WTC11 (cell line): ENCODE results near the gene DIDO1. TPM values are rescaled to one million over a fixed set of nuclear protein-coding genes. Genes with fewer than 3 reads are reported as not detected.
A peak's percentile ranks its signal among the peaks of the same experiment; 100 is the strongest.

Experiments
- ATAC-seq: fragments of 200-7000 bp; cut with Tn5 transposase; 2 replicates; pipeline ENCODE4 v1.10.0; 2021; ENCODE audit warnings: mild to moderate bottlenecking, moderate library complexity
- CTCF ChIA-PET: fragments of 300-600 bp; sonication (Branson Sonifier 250); formaldehyde crosslinking; loops from one replicate; lab custom pipeline; 2021; ENCODE audit warnings: antibody characterized with exemption; lab: Charles Lee
- POLR2A ChIA-PET: fragments of 350-600 bp; sonication (Branson Sonifier 250); formaldehyde crosslinking; loops from one replicate; lab custom pipeline; 2021; ENCODE audit warnings: antibody characterized with exemption; lab: Charles Lee
- DNase-seq: peaks from one replicate; pipeline ENCODE4 v3.0.0; 2021; ENCODE audit warnings: low spot score
- H3K27ac Mint-ChIP-seq: 2 replicates; pipeline ENCODE4 v1.8.0; 2021; ENCODE audit warnings: mixed read lengths
- H3K27me3 Mint-ChIP-seq: 2 replicates; pipeline ENCODE4 v1.8.0; 2021; ENCODE audit warnings: low read depth, mild to moderate bottlenecking, moderate library complexity, mixed read lengths
- H3K36me3 Mint-ChIP-seq: 2 replicates; pipeline ENCODE4 v1.8.0; 2021; ENCODE audit warnings: mixed read lengths
- H3K4me1 Mint-ChIP-seq: 2 replicates; pipeline ENCODE4 v1.8.0; 2022; ENCODE audit warnings: mixed read lengths
- H3K4me3 Mint-ChIP-seq: 2 replicates; pipeline ENCODE4 v1.8.0; 2021; ENCODE audit warnings: mild to moderate bottlenecking, moderate library complexity, mixed read lengths
- H3K9me3 Mint-ChIP-seq: 2 replicates; pipeline ENCODE4 v1.8.0; 2021; ENCODE audit warnings: mixed read lengths
- AFF4 ChIP-seq: sonication (generic); formaldehyde crosslinking; IDR thresholded peaks from 2 replicates; pipeline ENCODE4 v1.8.1; 2023; ENCODE audit warnings: mild to moderate bottlenecking, missing genetic modification reagents, borderline replicate concordance
- ATF6 ChIP-seq: sonication (generic); formaldehyde crosslinking; IDR thresholded peaks from 2 replicates; pipeline ENCODE4 v1.8.1; 2023; ENCODE audit warnings: mild to moderate bottlenecking, missing genetic modification reagents
- CREM ChIP-seq: sonication (generic); formaldehyde crosslinking; IDR thresholded peaks from 2 replicates; pipeline ENCODE4 v1.8.1; 2022; ENCODE audit warnings: mild to moderate bottlenecking, missing genetic modification reagents, moderate library complexity
- E2F5 ChIP-seq: sonication (generic); formaldehyde crosslinking; IDR thresholded peaks from 2 replicates; pipeline ENCODE4 v1.8.1; 2022; ENCODE audit warnings: mild to moderate bottlenecking, moderate library complexity, missing genetic modification reagents
- ETV6 ChIP-seq: sonication (generic); formaldehyde crosslinking; IDR thresholded peaks from 2 replicates; pipeline ENCODE4 v1.8.1; 2022; ENCODE audit warnings: mild to moderate bottlenecking, missing genetic modification reagents
- FOXK1 ChIP-seq: sonication (generic); formaldehyde crosslinking; IDR thresholded peaks from 2 replicates; pipeline ENCODE4 v1.8.0; 2022; ENCODE audit warnings: mild to moderate bottlenecking, moderate library complexity, missing genetic modification reagents
- GTF2I ChIP-seq: fragments of 250-450 bp; sonication (Bioruptor Pico); conservative IDR thresholded peaks from 2 replicates; pipeline ENCODE4 v1.4.0; 2021; ENCODE audit warnings: mild to moderate bottlenecking
- JUN ChIP-seq: sonication (generic); formaldehyde crosslinking; IDR thresholded peaks from 2 replicates; pipeline ENCODE4 v1.8.0; 2023; ENCODE audit warnings: mild to moderate bottlenecking, missing genetic modification reagents
- MXD4 ChIP-seq: fragments of 250-450 bp; sonication (Bioruptor Pico); IDR thresholded peaks from 2 replicates; pipeline ENCODE4 v1.8.0; 2021; ENCODE audit warnings: mild to moderate bottlenecking, moderate library complexity, borderline replicate concordance
- NFATC4 ChIP-seq: fragments of 250-450 bp; sonication (Bioruptor Pico); IDR thresholded peaks from 2 replicates; pipeline ENCODE4 v1.9.0; 2021; ENCODE audit warnings: mild to moderate bottlenecking
- NR3C1 ChIP-seq: sonication (generic); formaldehyde crosslinking; conservative IDR thresholded peaks from 2 replicates; pipeline ENCODE4 v1.8.1; 2023; ENCODE audit warnings: low read depth, mild to moderate bottlenecking, missing genetic modification reagents
- PRDM15 ChIP-seq: sonication (generic); formaldehyde crosslinking; IDR thresholded peaks from 2 replicates; pipeline ENCODE4 v1.8.0; 2022; ENCODE audit warnings: missing genetic modification reagents
- PREB ChIP-seq: sonication (generic); formaldehyde crosslinking; IDR thresholded peaks from 2 replicates; pipeline ENCODE4 v1.8.1; 2022; ENCODE audit warnings: mild to moderate bottlenecking, missing genetic modification reagents, moderate library complexity, borderline replicate concordance
- SOX15 ChIP-seq: fragments of 250-450 bp; sonication (Bioruptor Pico); IDR thresholded peaks from 2 replicates; pipeline ENCODE4 v1.9.0; 2021; ENCODE audit warnings: mild to moderate bottlenecking
- STAT6 ChIP-seq: sonication (generic); formaldehyde crosslinking; conservative IDR thresholded peaks from 2 replicates; pipeline ENCODE4 v1.8.1; 2023; ENCODE audit warnings: mild to moderate bottlenecking, low read depth, missing genetic modification reagents, moderate library complexity
- TP53 ChIP-seq: sonication (generic); formaldehyde crosslinking; IDR thresholded peaks from 2 replicates; pipeline ENCODE4 v1.8.1; 2023; ENCODE audit warnings: mild to moderate bottlenecking, missing genetic modification reagents
- ZMAT4 ChIP-seq: fragments of 250-450 bp; sonication (Bioruptor Pico); IDR thresholded peaks from 2 replicates; pipeline ENCODE4 v1.9.0; 2021; ENCODE audit warnings: mild to moderate bottlenecking
- ZNF138 ChIP-seq: sonication (generic); formaldehyde crosslinking; conservative IDR thresholded peaks from 2 replicates; pipeline ENCODE4 v1.8.1; 2022; ENCODE audit warnings: mild to moderate bottlenecking, moderate library complexity, missing genetic modification reagents
- ZNF232 ChIP-seq: sonication (generic); formaldehyde crosslinking; IDR thresholded peaks from 2 replicates; pipeline ENCODE4 v1.8.0; 2022; ENCODE audit warnings: mild to moderate bottlenecking, missing genetic modification reagents
- ZNF416 ChIP-seq: fragments of 250-450 bp; sonication (Bioruptor Pico); IDR thresholded peaks from 2 replicates; pipeline ENCODE4 v1.9.0; 2021; ENCODE audit warnings: mild to moderate bottlenecking, inconsistent platforms
- total RNA-seq: library from RNA; stranded (reverse); gene quantifications from 3 replicates; pipeline ENCODE4 v1.2.3, GENCODE V29; 2021

The DIDO1 gene
- total RNA-seq, 1 experiment from 2014 or later = 87.3 TPM

GRCh38 chr20:62952968-62953838 lies 26.9 kb upstream of the DIDO1 start (continued):
- TF ChIP-seq PRDM15 (no peak), NR3C1 (CRISPR knock-in tag) (no peak), ZNF138 (CRISPR knock-in tag) (0 out of 2 replicates have a peak, but pooled peaks have one; percentile 34), TP53 (CRISPR knock-in tag) (no peak; the same call in 1 of the 2 replicates), ATF6 (CRISPR knock-in tag) (0 out of 2 replicates have a peak, but pooled peaks have one; percentile 28), CREM (CRISPR knock-in tag) (no peak), SOX15 (CRISPR knock-in tag) (no peak), AFF4 (no peak), GTF2I (CRISPR knock-in tag) (no peak)

- H3K9me3 Mint-ChIP-seq = no peaks in the 10 kb centered on the region
- H3K36me3 Mint-ChIP-seq = peaks cover 31% of the 10 kb centered on the region
- ATAC-seq = peak; percentile 75
- ChIA-PET POLR2A (no interaction called here), CTCF (interaction anchor here (0.6 to 3.7 kb wide), 10 partner anchors 12 to 567 kb away, joined by 3 to 24 read pairs (median 4); partner anchors contain the start of gene TCFL5)
- H3K4me1 Mint-ChIP-seq = peaks cover 17% of the 10 kb centered on the region
- no peaks in the 10 kb centered on the region for H3K27me3 Mint-ChIP-seq
- DNase-seq = peak; percentile 74
- H3K4me3 Mint-ChIP-seq = peak within 1 kb of the TSS; percentile 65
- peak within 1 kb of the TSS; percentile 80 for H3K27ac Mint-ChIP-seq
- TF ChIP-seq JUN (CRISPR knock-in tag) = no peak
- TF ChIP-seq STAT6 (CRISPR knock-in tag) = no peak
- TF ChIP-seq ETV6 (CRISPR knock-in tag) = peak; percentile 75; the same call in 1 of the 2 replicates
- no peak for TF ChIP-seq ZMAT4 (CRISPR knock-in tag)
- TF ChIP-seq PREB (CRISPR knock-in tag) = no peak
- no peak for TF ChIP-seq FOXK1 (CRISPR knock-in tag)
- TF ChIP-seq MXD4 (CRISPR knock-in tag) = no peak
- TF ChIP-seq ZNF232 (CRISPR knock-in tag) = no peak
- no peak for TF ChIP-seq GTF2I (CRISPR knock-in tag)
- TF ChIP-seq SOX15 (CRISPR knock-in tag) = no peak
- TF ChIP-seq NFATC4 (CRISPR knock-in tag) = no peak
- no peak for TF ChIP-seq ZNF416
- no peak for TF ChIP-seq E2F5
These were observed 26.2 kb upstream of the DIDO1 start, which contains the start of gene SLC17A9 for GRCh38 chr20:62952373-62952967. Gene SLC17A9 (plus strand): TSS chr20:62952709. CDS start chr20:62952831, 122 bp downstream.
